ENCODE measurements around the gene SRGAP2C.
"Not testable (repeated sequence)": the region's sequence is repeated elsewhere in the genome, so short reads cannot be mapped to it uniquely, and the experiment has no call there.

The SRGAP2C gene

DNA sequence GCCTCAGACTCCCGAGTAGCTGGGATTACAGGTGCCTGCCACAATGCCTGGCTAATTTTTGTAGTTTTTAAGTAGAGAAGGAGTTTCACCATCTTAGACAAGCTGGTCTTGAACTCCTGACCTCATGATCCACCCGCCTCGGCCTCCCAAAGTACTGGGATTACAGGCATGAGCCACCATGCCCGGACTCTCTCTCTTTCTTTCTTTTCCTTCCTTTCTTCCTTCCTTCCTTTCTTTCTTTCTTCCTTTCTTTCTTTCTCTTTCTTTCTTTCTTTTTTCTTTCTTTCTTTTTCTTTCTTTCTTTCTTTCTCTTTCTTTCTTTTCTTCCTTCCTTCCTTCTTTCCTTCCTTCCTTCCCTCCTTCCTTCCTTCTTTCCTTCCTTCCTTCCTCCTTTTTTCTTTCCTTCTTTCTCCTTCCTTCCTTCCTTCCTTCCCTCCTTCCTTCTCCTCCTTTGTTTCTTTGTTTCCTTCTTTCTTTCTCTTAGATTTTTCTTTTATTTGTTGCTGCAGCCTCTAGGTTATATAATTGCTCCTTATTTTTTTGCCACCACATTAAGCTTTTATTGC is 234.4 kb downstream of the SRGAP2C start:
- DNase-seq (ENCODE audit: low read depth in 2 of 2) = not testable (repeated sequence)

DNA sequence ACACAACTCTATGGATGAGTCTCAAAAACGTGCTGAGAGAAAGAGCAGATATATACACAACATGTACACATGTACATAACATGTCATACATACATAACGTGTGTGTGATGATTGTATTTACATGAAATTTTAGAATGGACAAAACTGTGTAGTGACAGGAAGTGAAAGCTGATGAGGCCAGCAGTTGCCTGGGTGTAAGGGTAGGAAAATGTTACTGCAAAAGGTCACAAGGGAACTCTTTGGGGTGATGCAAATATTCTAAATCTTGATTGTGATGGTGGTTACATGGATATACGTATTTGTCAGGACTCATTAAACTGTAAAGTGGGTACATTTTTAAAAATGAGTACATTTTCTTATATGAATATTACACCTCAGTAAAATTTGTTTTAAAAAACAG is 236.7 kb downstream of the SRGAP2C start:
- DNase-seq (ENCODE audit: low read depth in 2 of 2) = not testable (repeated sequence)

GRCh38 chr1:121423956-121424355 is 239.2 kb downstream of the SRGAP2C start:
- DNase-seq (ENCODE audit: low read depth in 2 of 2) = not testable (repeated sequence)

GRCh38 chr1:121433517-121433916 is 248.7 kb downstream of the SRGAP2C start:
- DNase-seq (ENCODE audit: low read depth in 2 of 2) = not testable (repeated sequence)

DNA sequence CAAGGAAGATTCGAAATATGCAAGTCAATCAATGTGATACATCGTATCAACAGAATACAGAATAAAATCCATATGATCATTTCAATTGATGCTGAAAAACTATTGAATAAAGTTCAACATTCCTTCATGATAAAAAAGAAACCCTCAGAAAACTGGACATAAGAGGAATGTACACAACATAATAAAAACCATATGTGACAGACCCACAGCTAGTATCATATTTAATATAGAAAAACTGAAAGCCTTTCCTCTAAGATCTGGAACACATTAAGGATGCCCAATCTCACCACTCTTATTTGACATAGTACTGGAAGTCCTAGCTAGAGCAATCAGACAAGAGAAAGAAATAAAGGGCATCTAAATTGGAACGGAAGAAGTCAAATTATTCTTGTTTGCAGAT is 254.1 kb downstream of the SRGAP2C start:
- peak; percentile 32 to 35 for DNase-seq (ENCODE audit: low read depth in 2 of 2)

DNA sequence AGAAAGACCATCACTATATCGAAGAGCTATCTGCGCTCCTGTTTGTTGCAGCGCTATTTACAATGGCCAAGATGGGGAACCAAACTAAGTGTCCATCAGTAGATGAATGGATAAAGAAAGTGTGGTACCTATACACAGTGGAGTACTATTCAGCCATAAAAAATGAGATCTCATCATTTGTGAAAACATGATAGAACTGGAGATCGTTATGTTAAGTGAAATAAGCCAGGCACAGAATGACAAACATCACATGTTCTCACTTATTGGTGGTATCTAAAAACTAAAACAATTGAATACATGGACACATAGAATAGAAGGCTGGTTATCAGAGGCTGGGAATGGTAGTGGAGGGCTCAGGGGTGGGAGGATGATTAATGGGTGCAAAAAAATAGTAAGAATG is 256.2 kb downstream of the SRGAP2C start:
- DNase-seq (ENCODE audit: low read depth in 2 of 2) = no peak

All from fibroblast of skin of left quadriceps (primary cell).